Measurements from ENCODE around the gene BARHL2.

- TF ChIP-seq POLR2AphosphoS5 (IDR thresholded peaks at IDR 0.05; ENCODE audit: insufficient read depth in 1 of 2, low read depth in 1 of 2), result no peak
- no peak for TF ChIP-seq CTCF (IDR thresholded peaks at IDR 0.05)
Measured at GRCh38 chr1:90724926-90725656, 8.0 kb upstream of the BARHL2 start.
